ENCODE results near the gene TBX4. TPM values are rescaled to one million over a fixed set of nuclear protein-coding genes. Genes with fewer than 3 reads are reported as not detected.

Gene TBX4
- total and polyA plus RNA-seq, 2 of the 13 experiments (the other 11 are each of a cell fraction or from before 2014, with no cell fraction given), result 0.11 to 1.1 TPM

DNA sequence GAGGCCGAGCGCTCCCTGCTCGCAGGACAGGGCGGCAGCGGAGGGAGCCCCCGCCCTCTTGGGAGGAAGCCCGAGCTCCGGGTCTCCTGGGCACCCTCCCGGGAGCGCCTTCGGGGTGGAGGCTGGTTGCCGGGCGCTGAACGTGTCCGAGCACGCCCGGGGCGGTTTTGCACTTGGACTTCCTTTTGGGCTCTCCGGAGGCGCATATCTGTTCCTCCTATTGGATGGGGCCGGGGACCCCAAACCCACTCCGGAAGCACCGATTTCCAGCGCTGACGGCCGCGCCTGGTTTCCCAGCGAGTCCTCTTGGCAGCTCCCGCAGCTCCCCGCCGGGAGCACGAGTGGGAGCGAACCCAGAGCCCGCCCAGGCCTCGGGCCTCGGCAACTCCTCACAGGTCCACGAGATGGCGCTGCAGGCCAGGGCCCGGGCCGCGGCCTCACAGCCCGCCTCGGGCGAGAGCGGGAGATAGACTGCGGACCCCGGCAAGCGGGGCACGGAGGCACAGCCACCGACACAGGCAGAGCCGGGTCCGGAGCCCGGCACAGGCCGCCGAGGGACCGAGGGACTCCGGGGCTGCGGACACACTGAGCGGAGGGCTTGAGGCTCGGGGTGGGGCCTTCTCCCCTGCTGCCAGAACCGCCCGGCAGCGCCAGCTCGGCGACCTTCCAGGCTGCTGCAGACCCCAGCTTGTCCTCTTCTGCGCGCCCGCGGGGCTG is 39.9 kb upstream of the TBX4 start (continued):
- TF ChIP-seq, protein P1, sequence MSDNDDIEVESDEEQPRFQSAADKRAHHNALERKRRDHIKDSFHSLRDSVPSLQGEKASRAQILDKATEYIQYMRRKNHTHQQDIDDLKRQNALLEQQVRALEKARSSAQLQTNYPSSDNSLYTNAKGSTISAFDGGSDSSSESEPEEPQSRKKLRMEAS (IDR thresholded peaks at IDR 0.05), result peak; percentile 60
- peak; percentile 32; the same call in 1 of the 2 replicates for TF ChIP-seq ZNF17 (CRISPR knock-in tag; IDR thresholded peaks at IDR 0.05)
- no peak for TF ChIP-seq EHMT2 (IDR thresholded peaks at IDR 0.05; ENCODE audit: borderline replicate concordance, low read depth, low read length)
- peak; percentile 91 for TF ChIP-seq ZNF747 (CRISPR knock-in tag; IDR thresholded peaks at IDR 0.05; ENCODE audit: borderline replicate concordance)
- TF ChIP-seq ZSCAN22 (CRISPR knock-in tag; IDR thresholded peaks at IDR 0.05), result no peak
- TF ChIP-seq GATA4 (IDR thresholded peaks at IDR 0.05; ENCODE audit: borderline replicate concordance, low read depth), result no peak; the same call in 1 of the 2 replicates
- no peak; the same call in 1 of the 2 replicates for TF ChIP-seq DNMT1 (CRISPR knock-in tag; IDR thresholded peaks at IDR 0.05)
- TF ChIP-seq, protein P2, sequence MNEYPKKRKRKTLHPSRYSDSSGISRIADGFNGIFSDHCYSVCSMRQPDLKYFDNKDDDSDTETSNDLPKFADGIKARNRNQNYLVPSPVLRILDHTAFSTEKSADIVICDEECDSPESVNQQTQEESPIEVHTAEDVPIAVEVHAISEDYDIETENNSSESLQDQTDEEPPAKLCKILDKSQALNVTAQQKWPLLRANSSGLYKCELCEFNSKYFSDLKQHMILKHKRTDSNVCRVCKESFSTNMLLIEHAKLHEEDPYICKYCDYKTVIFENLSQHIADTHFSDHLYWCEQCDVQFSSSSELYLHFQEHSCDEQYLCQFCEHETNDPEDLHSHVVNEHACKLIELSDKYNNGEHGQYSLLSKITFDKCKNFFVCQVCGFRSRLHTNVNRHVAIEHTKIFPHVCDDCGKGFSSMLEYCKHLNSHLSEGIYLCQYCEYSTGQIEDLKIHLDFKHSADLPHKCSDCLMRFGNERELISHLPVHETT (CRISPR knock-in tag; conservative IDR thresholded peaks at IDR 0.05), result 0 out of 2 replicates have a peak, but pooled peaks have one; percentile 14
- TF ChIP-seq, protein P3, sequence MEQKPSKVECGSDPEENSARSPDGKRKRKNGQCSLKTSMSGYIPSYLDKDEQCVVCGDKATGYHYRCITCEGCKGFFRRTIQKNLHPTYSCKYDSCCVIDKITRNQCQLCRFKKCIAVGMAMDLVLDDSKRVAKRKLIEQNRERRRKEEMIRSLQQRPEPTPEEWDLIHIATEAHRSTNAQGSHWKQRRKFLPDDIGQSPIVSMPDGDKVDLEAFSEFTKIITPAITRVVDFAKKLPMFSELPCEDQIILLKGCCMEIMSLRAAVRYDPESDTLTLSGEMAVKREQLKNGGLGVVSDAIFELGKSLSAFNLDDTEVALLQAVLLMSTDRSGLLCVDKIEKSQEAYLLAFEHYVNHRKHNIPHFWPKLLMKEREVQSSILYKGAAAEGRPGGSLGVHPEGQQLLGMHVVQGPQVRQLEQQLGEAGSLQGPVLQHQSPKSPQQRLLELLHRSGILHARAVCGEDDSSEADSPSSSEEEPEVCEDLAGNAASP (CRISPR knock-in tag; IDR thresholded peaks at IDR 0.05; ENCODE audit: borderline replicate concordance), result peak; percentile 35; the same call in 1 of the 2 replicates
- TF ChIP-seq, protein P4, sequence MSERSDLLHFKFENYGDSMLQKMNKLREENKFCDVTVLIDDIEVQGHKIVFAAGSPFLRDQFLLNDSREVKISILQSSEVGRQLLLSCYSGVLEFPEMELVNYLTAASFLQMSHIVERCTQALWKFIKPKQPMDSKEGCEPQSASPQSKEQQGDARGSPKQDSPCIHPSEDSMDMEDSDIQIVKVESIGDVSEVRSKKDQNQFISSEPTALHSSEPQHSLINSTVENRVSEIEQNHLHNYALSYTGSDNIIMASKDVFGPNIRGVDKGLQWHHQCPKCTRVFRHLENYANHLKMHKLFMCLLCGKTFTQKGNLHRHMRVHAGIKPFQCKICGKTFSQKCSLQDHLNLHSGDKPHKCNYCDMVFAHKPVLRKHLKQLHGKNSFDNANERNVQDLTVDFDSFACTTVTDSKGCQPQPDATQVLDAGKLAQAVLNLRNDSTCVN (CRISPR knock-in tag; IDR thresholded peaks at IDR 0.05; ENCODE audit: borderline replicate concordance), result peak; percentile 59; the same call in 1 of the 2 replicates
- TF ChIP-seq, protein P5, sequence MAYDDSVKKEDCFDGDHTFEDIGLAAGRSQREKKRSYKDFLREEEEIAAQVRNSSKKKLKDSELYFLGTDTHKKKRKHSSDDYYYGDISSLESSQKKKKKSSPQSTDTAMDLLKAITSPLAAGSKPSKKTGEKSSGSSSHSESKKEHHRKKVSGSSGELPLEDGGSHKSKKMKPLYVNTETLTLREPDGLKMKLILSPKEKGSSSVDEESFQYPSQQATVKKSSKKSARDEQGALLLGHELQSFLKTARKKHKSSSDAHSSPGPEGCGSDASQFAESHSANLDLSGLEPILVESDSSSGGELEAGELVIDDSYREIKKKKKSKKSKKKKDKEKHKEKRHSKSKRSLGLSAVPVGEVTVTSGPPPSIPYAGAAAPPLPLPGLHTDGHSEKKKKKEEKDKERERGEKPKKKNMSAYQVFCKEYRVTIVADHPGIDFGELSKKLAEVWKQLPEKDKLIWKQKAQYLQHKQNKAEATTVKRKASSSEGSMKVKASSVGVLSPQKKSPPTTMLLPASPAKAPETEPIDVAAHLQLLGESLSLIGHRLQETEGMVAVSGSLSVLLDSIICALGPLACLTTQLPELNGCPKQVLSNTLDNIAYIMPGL (CRISPR knock-in tag; IDR thresholded peaks at IDR 0.05; ENCODE audit: borderline replicate concordance in 1 of 2, low read depth in 1 of 2), result peak; percentile 99 to 100
- peak; percentile 19 for TF ChIP-seq PRPF4 (IDR thresholded peaks at IDR 0.05; ENCODE audit: low read depth, low read length, poor library complexity, severe bottlenecking)
- TF ChIP-seq ZNF251 (CRISPR knock-in tag; IDR thresholded peaks at IDR 0.05), result no peak; the same call in 1 of the 2 replicates
- TF ChIP-seq, protein P6, sequence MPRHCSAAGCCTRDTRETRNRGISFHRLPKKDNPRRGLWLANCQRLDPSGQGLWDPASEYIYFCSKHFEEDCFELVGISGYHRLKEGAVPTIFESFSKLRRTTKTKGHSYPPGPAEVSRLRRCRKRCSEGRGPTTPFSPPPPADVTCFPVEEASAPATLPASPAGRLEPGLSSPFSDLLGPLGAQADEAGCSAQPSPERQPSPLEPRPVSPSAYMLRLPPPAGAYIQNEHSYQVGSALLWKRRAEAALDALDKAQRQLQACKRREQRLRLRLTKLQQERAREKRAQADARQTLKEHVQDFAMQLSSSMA (CRISPR knock-in tag; IDR thresholded peaks at IDR 0.05), result no peak
- TF ChIP-seq ZNF660 (CRISPR knock-in tag; IDR thresholded peaks at IDR 0.05; ENCODE audit: borderline replicate concordance, low read depth), result no peak
- TF ChIP-seq ZNF614 (CRISPR knock-in tag; IDR thresholded peaks at IDR 0.05; ENCODE audit: borderline replicate concordance), result 0 out of 2 replicates have a peak, but pooled peaks have one; percentile 12
- TF ChIP-seq SP4 (CRISPR knock-in tag; IDR thresholded peaks at IDR 0.05), result peak; percentile 57; the same call in 1 of the 2 replicates
- TF ChIP-seq MIXL1 (CRISPR knock-in tag; IDR thresholded peaks at IDR 0.05), result peak; percentile 73
- TF ChIP-seq FOXK2 (IDR thresholded peaks at IDR 0.05), result no peak
- TF ChIP-seq ZNF547 (CRISPR knock-in tag; IDR thresholded peaks at IDR 0.05), result peak; percentile 95
- TF ChIP-seq ZNF446 (CRISPR knock-in tag; IDR thresholded peaks at IDR 0.05), result peak; percentile 63; the same call in 1 of the 2 replicates

Data from HepG2 (cell line).